Diencephalon (tissue), 1 donor: ENCODE data around the gene PHLPP2. TPM values are rescaled to one million over a fixed set of nuclear protein-coding genes. Genes with fewer than 3 reads are reported as not detected.

Experiments
- small RNA-seq: library from RNA; depleted of rRNA; stranded (forward); fragments of <200 nt; gene quantifications from one replicate; pipeline ENCODE3, GENCODE V24; 2014
- total RNA-seq: library from RNA; depleted of rRNA; stranded (reverse); fragments of >200 nt; gene quantifications from one replicate; pipeline ENCODE4 v1.2.3, GENCODE V29; 2014

The PHLPP2 gene, protein sequence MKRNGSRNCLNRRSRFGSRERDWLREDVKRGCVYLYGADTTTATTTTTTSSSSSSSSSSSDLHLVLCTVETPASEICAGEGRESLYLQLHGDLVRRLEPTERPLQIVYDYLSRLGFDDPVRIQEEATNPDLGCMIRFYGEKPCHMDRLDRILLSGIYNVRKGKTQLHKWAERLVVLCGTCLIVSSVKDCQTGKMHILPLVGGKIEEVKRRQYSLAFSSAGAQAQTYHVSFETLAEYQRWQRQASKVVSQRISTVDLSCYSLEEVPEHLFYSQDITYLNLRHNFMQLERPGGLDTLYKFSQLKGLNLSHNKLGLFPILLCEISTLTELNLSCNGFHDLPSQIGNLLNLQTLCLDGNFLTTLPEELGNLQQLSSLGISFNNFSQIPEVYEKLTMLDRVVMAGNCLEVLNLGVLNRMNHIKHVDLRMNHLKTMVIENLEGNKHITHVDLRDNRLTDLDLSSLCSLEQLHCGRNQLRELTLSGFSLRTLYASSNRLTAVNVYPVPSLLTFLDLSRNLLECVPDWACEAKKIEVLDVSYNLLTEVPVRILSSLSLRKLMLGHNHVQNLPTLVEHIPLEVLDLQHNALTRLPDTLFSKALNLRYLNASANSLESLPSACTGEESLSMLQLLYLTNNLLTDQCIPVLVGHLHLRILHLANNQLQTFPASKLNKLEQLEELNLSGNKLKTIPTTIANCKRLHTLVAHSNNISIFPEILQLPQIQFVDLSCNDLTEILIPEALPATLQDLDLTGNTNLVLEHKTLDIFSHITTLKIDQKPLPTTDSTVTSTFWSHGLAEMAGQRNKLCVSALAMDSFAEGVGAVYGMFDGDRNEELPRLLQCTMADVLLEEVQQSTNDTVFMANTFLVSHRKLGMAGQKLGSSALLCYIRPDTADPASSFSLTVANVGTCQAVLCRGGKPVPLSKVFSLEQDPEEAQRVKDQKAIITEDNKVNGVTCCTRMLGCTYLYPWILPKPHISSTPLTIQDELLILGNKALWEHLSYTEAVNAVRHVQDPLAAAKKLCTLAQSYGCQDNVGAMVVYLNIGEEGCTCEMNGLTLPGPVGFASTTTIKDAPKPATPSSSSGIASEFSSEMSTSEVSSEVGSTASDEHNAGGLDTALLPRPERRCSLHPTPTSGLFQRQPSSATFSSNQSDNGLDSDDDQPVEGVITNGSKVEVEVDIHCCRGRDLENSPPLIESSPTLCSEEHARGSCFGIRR (N-terminal part only)
- total RNA-seq, result 28.4 TPM

DNA sequence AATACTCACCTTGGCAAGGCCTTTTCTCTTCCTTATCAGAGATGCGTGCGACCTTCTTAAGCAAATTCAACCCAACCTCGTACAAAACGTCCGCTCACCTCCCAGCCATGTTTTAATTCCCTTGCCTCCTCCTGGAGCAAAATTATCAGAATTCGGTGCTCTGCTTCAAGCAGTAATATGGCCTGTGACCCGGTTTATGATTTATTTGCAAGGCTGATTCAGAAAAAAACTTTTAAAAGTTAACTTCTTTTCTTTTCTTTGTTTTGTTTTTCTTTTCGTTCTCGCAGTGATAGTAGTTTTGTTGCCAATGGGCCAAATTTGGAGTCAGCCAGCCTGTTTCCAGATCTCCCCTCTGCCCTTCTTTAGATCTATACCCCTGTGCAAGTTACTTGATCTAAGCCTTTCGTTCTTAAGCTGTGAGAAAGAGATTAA lies at the start of gene PHLPP2:
Gene PHLPP2 (minus strand): TSS at position 382 of the 432 bp plus-strand sequence. CDS start 9,906 bp downstream, outside the sequence.

DNA sequence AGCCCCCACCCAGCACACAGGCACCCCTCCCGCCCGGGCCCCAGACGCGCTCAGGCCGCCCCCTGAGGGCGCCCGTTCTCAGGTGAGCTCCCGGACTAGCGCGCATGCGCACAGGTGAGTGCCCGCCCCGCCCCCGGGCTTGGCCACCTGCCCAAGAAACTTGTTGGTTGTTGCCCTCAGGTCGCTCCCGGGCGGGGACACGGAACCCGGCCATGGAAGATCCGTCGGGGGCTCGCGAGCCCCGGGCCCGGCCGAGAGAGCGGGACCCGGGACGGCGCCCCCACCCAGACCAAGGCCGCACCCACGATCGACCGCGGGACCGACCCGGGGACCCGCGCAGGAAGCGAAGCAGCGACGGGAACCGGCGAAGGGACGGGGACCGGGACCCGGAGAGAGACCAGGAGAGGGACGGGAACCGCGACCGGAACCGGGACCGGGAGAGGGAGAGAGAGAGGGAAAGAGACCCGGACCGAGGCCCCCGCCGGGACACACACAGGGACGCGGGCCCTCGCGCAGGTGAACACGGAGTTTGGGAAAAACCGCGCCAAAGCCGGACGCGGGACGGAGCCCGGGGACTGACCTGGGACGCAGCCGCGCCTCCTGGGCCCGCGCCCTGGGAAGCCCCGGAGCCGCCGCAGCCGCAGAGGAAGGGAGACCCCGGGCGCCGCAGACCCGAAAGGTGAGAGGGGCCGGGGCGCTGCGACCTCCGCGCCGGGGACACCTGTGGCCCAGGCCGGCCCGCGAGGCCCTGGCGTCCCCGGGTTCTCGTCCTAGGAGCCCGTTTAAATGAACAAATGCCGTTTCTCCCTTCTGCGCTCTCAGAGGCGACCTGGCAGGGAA lies 98.3 kb downstream of the PHLPP2 start, which contains the start of gene MARVELD3:
Gene MARVELD3 (plus strand): TSS at position 167 of the 840 bp plus-strand sequence. CDS start 46 bp downstream, at position 213.

Small RNA genes within 50 kb of the gene (small RNA-seq; reads per million reads assigned to genes)
- gene RNU6-208P (not detected), gene SNORA70D (not detected), gene SNORD71 (3,844 reads per million, percentile 100 among the genes with 10 or more reads in this experiment)

Other genes with a start within 250 kb of the PHLPP2 start
- gene ZNF19, start 235.4 kb downstream of the PHLPP2 start, total RNA-seq, result 10.4 TPM
- 0.46 TPM for gene CHST4, start 198.3 kb downstream of the PHLPP2 start, total RNA-seq
- not detected for gene TAT, start 147.6 kb downstream of the PHLPP2 start, total RNA-seq
- gene MARVELD3, start 98.5 kb downstream of the PHLPP2 start, total RNA-seq, result 0.69 TPM
- gene AP1G1, start 84.1 kb upstream of the PHLPP2 start, total RNA-seq, result 111 TPM
- gene ATXN1L, start 121.3 kb upstream of the PHLPP2 start, total RNA-seq, result 14.3 TPM
- 30.4 TPM for gene ZNF821, start 159.5 kb upstream of the PHLPP2 start, total RNA-seq
- 107 TPM for gene IST1, start 170.8 kb upstream of the PHLPP2 start, total RNA-seq